IMR-90 (cell line): ENCODE measurements around the gene C1QL2. TPM values are rescaled to one million over a fixed set of nuclear protein-coding genes. Genes with fewer than 3 reads are reported as not detected.

ENCODE experiments used
- ATAC-seq: fragments of 200-7000 bp; cut with Tn5 transposase; 2 replicates; pipeline ENCODE4 v1.9.1; 2020; ENCODE audit warnings: low read depth, mild to moderate bottlenecking, moderate library complexity
- BruUV-seq: library from RNA; stranded (reverse); fragments of 400-500 nt; replicated peaks from 2 replicates; lab custom pipeline; 2021; lab: Mats Ljungman, UMichigan
- CTCF ChIA-PET: fragments of 300-600 bp; formaldehyde crosslinking; extraction: SDS; loops from one replicate; lab custom pipeline; 2021; ENCODE audit warnings: antibody characterized with exemption; lab: Yijun Ruan, JAX
- POLR2A ChIA-PET: fragments of 300-600 bp; sonication (Branson Sonifier 250); formaldehyde crosslinking; loops from one replicate; lab custom pipeline; 2022; ENCODE audit warnings: antibody characterized with exemption; ENCODE audit not compliant: unreplicated experiment; lab: Charles Lee
- DNase-seq: peaks from one replicate; pipeline ENCODE4 v3.0.0; 2013
- H2AFZ ChIP-seq: replicated peaks from 2 replicates; pipeline ENCODE3; 2013; ENCODE audit warnings: low read length, mild to moderate bottlenecking; ENCODE audit not compliant: poor library complexity
- H2AK5ac ChIP-seq: 2 replicates; pipeline ENCODE4 v1.6.1; 2013; ENCODE audit warnings: low read depth, low read length, inconsistent platforms
- H2AK9ac ChIP-seq: replicated peaks from 2 replicates; pipeline ENCODE3; 2013; ENCODE audit warnings: mild to moderate bottlenecking, low read depth, low read length, moderate library complexity; ENCODE audit not compliant: poor library complexity
- H2BK120ac ChIP-seq: 2 replicates; pipeline ENCODE4 v1.6.1; 2013; ENCODE audit warnings: low read depth, low read length, inconsistent platforms
- H2BK15ac ChIP-seq: 3 replicates; pipeline ENCODE4 v1.6.1; 2013; ENCODE audit warnings: low read depth, low read length, inconsistent platforms
- H2BK20ac ChIP-seq: 2 replicates; pipeline ENCODE4 v1.6.1; 2013; ENCODE audit warnings: low read depth, mild to moderate bottlenecking, inconsistent platforms, low read length, moderate library complexity
- H2BK5ac ChIP-seq: 2 replicates; pipeline ENCODE4 v1.6.1; 2013; ENCODE audit warnings: mild to moderate bottlenecking, low read depth, low read length, inconsistent platforms; ENCODE audit not compliant: poor library complexity, severe bottlenecking
- H3K14ac ChIP-seq: replicated peaks from 2 replicates; pipeline ENCODE4 v1.6.1; 2013; ENCODE audit warnings: low read depth, low read length, inconsistent platforms
- H3K18ac ChIP-seq: 2 replicates; pipeline ENCODE4 v1.6.1; 2013; ENCODE audit warnings: low read depth, low read length, control low read depth
- H3K23ac ChIP-seq: 2 replicates; pipeline ENCODE4 v1.6.1; 2013; ENCODE audit warnings: low read depth, low read length, inconsistent platforms
- H3K27ac ChIP-seq: 2 replicates; pipeline ENCODE4 v1.5.1; 2013; ENCODE audit warnings: mild to moderate bottlenecking, control low read depth, low read length; ENCODE audit not compliant: insufficient read depth
- H3K27me3 ChIP-seq: 2 replicates; pipeline ENCODE4 v1.6.1; 2013; ENCODE audit warnings: low read length; ENCODE audit not compliant: control insufficient read depth, insufficient read depth
- H3K36me3 ChIP-seq: 2 replicates; pipeline ENCODE4 v1.6.1; 2013; ENCODE audit warnings: low read length, mixed read lengths; ENCODE audit not compliant: control insufficient read depth, insufficient read depth
- H3K4ac ChIP-seq: 2 replicates; pipeline ENCODE4 v1.6.1; 2013; ENCODE audit warnings: low read depth, low read length, inconsistent platforms
- H3K4me1 ChIP-seq: 2 replicates; pipeline ENCODE4 v1.6.1; 2013; ENCODE audit warnings: low read length, mixed read lengths; ENCODE audit not compliant: control insufficient read depth, insufficient read depth
- H3K4me2 ChIP-seq: 2 replicates; pipeline ENCODE4 v1.6.1; 2013; ENCODE audit warnings: low read depth, mild to moderate bottlenecking, control low read depth, low read length, moderate library complexity
- H3K4me3 ChIP-seq: 2 replicates; pipeline ENCODE4 v1.5.1; 2013; ENCODE audit warnings: low read depth, mild to moderate bottlenecking, control low read depth, low read length, moderate library complexity; ENCODE audit not compliant: insufficient read depth
- H3K56ac ChIP-seq: 2 replicates; pipeline ENCODE4 v1.6.1; 2013; ENCODE audit warnings: low read length, inconsistent platforms; ENCODE audit not compliant: insufficient read depth; ENCODE audit errors: extremely low read depth
- H3K79me1 ChIP-seq, 2 experiments: 2 replicates each; pipeline ENCODE4 v1.6.1; 2013; ENCODE audit warnings: low read length in 2 of 2, inconsistent platforms in 1 of 2, low read depth in 1 of 2
- H3K9ac ChIP-seq: 2 replicates; pipeline ENCODE4 v1.6.1; 2013; ENCODE audit warnings: low read depth, low read length, control low read depth
- H3K9me1 ChIP-seq: 2 replicates; pipeline ENCODE4 v1.6.1; 2013; ENCODE audit warnings: low read length, inconsistent platforms; ENCODE audit not compliant: insufficient read depth
- H3K9me3 ChIP-seq: 2 replicates; pipeline ENCODE4 v1.6.1; 2013; ENCODE audit warnings: low read length; ENCODE audit not compliant: control insufficient read depth, insufficient read depth
- H4K20me1 ChIP-seq: 2 replicates; pipeline ENCODE4 v1.6.1; 2013; ENCODE audit warnings: low read length, inconsistent platforms; ENCODE audit not compliant: insufficient read depth
- H4K5ac ChIP-seq: 2 replicates; pipeline ENCODE4 v1.6.1; 2013; ENCODE audit warnings: mild to moderate bottlenecking, low read depth, low read length, control low read depth
- H4K8ac ChIP-seq, 2 experiments: 2 replicates each; pipeline ENCODE4 v1.6.1; 2013; ENCODE audit warnings: low read depth in 2 of 2, low read length in 2 of 2, control low read depth in 1 of 2, inconsistent platforms in 1 of 2
- H4K91ac ChIP-seq: 2 replicates; pipeline ENCODE4 v1.6.1; 2013; ENCODE audit warnings: low read depth, low read length, inconsistent platforms; ENCODE audit not compliant: insufficient read depth
- BHLHE40 ChIP-seq: fragments of 150-350 bp; IDR thresholded peaks from 2 replicates; pipeline ENCODE4 v1.6.1; 2016; ENCODE audit warnings: mild to moderate bottlenecking, low read depth, low read length
- CEBPB ChIP-seq: IDR thresholded peaks from 2 replicates; pipeline ENCODE4 v1.6.1; 2012; ENCODE audit warnings: low read depth, low read length, improper control_type of control experiment
- CHD1 ChIP-seq: IDR thresholded peaks from 2 replicates; pipeline ENCODE4 v1.6.1; 2012; ENCODE audit warnings: low read depth, low read length, improper control_type of control experiment
- FOS ChIP-seq: fragments of 150-350 bp; IDR thresholded peaks from 2 replicates; pipeline ENCODE4 v1.6.1; 2016; ENCODE audit warnings: low read depth, low read length
- MAFK ChIP-seq: IDR thresholded peaks from 2 replicates; pipeline ENCODE4 v1.6.1; 2012; ENCODE audit warnings: low read depth, low read length, improper control_type of control experiment
- MAZ ChIP-seq: IDR thresholded peaks from 2 replicates; pipeline ENCODE4 v1.6.1; 2012; ENCODE audit warnings: low read depth, mild to moderate bottlenecking, low read length, improper control_type of control experiment, moderate library complexity, borderline replicate concordance
- MXI1 ChIP-seq: IDR thresholded peaks from 2 replicates; pipeline ENCODE4 v1.6.1; 2012; ENCODE audit warnings: low read depth, mild to moderate bottlenecking, low read length, moderate library complexity, borderline replicate concordance
- NFE2L2 ChIP-seq: fragments of 150-350 bp; IDR thresholded peaks from 2 replicates; pipeline ENCODE4 v1.6.1; 2016; ENCODE audit warnings: low read depth, mild to moderate bottlenecking, low read length
- POLR2A ChIP-seq: IDR thresholded peaks from 2 replicates; pipeline ENCODE4 v1.6.1; 2012; ENCODE audit warnings: mild to moderate bottlenecking, low read depth, low read length
- RAD21 ChIP-seq: IDR thresholded peaks from 2 replicates; pipeline ENCODE4 v1.6.1; 2012; ENCODE audit warnings: low read length, improper control_type of control experiment
- RCOR1 ChIP-seq: IDR thresholded peaks from 2 replicates; pipeline ENCODE4 v1.6.1; 2012; ENCODE audit warnings: mild to moderate bottlenecking, low read length, improper control_type of control experiment; ENCODE audit not compliant: insufficient replicate concordance
- RFX5 ChIP-seq: IDR thresholded peaks from 2 replicates; pipeline ENCODE4 v1.8.0; 2012; ENCODE audit warnings: low read depth, mild to moderate bottlenecking, low read length, moderate library complexity
- SMC3 ChIP-seq: fragments of 150-350 bp; IDR thresholded peaks from 2 replicates; pipeline ENCODE4 v1.6.1; 2016; ENCODE audit warnings: low read depth, mild to moderate bottlenecking, antibody characterized with exemption, low read length, moderate library complexity
- WGBS, 2 experiments: methylation state at CpG; one replicate each; pipeline versions ENCODE4 v1.1.5 to v1.1.7; 2013; ENCODE audit warnings: missing lambda C conversion rate in 2 of 2; ENCODE audit not compliant: insufficient read length in 1 of 2; ENCODE audit errors: extremely low coverage in 2 of 2; 5-methylcytosine and 5-hydroxymethylcytosine counted together
- dilution Hi-C: fragments of 300-500 bp; cut with HindIII; formaldehyde crosslinking; loops from one replicate; pipeline ENCODE4 v1.14.3; 2018; ENCODE audit warnings: low sequenced_read_pairs; ENCODE audit not compliant: unreplicated experiment
- in situ Hi-C: fragments of 300-500 bp; cut with MboI; formaldehyde crosslinking; loops from 3 replicates; pipeline ENCODE4 v1.14.3; 2019; ENCODE audit warnings: low sequenced_read_pairs, inconsistent platforms, mixed read lengths
- intact Hi-C: fragments of 100-400 bp; cut with micrococcal nuclease; formaldehyde crosslinking; loops from 2 replicates; pipeline ENCODE4 v1.10.0; 2022
- polyA plus RNA-seq, 3 experiments: library from polyadenylated mRNA; depleted of rRNA; stranded (reverse); fragments of >200 nt; gene quantifications; 2 replicates each; pipeline ENCODE4 v1.2.3, GENCODE V29; 2012; ENCODE audit warnings: low replicate concordance in 1 of 3
- total RNA-seq: library from RNA; depleted of rRNA; stranded (reverse); fragments of >200 nt; gene quantifications from 2 replicates; pipeline ENCODE4 v1.2.3, GENCODE V29; 2012
- TF ChIP-seq, protein P1 (sequence below): conservative IDR thresholded peaks from 2 replicates; pipeline ENCODE4 v1.5.1; 2012; ENCODE audit warnings: mild to moderate bottlenecking, low read depth, low read length, improper control_type of control experiment
- TF ChIP-seq, protein P2 (sequence below): fragments of 150-350 bp; IDR thresholded peaks from 2 replicates; pipeline ENCODE4 v1.6.1; 2017; ENCODE audit warnings: mild to moderate bottlenecking, antibody characterized with exemption, low read length, low read depth
- TF ChIP-seq, protein P3 (sequence below): fragments of 150-350 bp; IDR thresholded peaks from 2 replicates; pipeline ENCODE4 v1.6.1; 2016; ENCODE audit warnings: low read depth, mild to moderate bottlenecking, low read length, moderate library complexity, borderline replicate concordance

C1QL2 gene
- total and polyA plus RNA-seq, 2 of the 4 experiments (the other 2 are of a cell fraction), result not detected

DNA sequence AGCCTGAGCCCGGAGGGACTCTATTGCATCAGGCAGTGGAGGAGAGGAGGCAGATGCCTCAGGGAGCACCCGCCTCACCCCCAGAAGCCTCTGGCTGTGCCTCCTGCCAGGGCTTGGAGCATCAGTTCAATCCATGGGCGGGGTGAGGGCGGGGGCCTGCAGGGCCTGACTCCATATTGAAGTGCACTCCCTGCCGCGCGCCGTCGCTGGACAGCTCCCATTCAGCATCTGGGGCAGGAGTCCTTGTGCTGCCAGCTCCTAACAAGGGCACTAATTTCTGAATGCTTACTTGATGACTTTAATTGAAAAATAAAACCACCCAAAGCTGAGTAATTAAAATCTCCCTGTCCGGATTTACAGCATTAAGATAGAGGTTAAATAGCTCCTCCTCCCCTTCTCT lies 23.8 kb downstream of the C1QL2 start:
- Histone ChIP-seq H2BK15ac (no peak overlapping the region), H4K91ac (no peak overlapping the region), H3K9me3 (no peaks in the 10 kb centered on the region), H4K20me1 (no peaks in the 10 kb centered on the region), H3K4me1 (no peaks in the 10 kb centered on the region), H2BK20ac (no peak overlapping the region), H3K14ac (no peak overlapping the region), H3K9me1 (no peaks in the 10 kb centered on the region), H3K56ac (no peak overlapping the region), H3K9ac (no peak overlapping the region), H3K27me3 (peaks cover 15% of the 10 kb centered on the region), H3K79me1 (no peaks in the 10 kb centered on the region), H3K4me2 (no peak overlapping the region), H2AK9ac (no peak overlapping the region), H3K4me3 (no peak overlapping the region), H3K23ac (no peak overlapping the region), H2AFZ (no peak overlapping the region), H3K18ac (no peak overlapping the region), H2BK5ac (no peak overlapping the region), H2AK5ac (no peak overlapping the region), H3K27ac (no peak overlapping the region), H2BK120ac (no peak overlapping the region), H4K5ac (no peak overlapping the region), H3K36me3 (no peaks in the 10 kb centered on the region), H4K8ac (no peak overlapping the region), H3K4ac (no peak overlapping the region)
- no CpG with 5 or more reads among the region's 10 CpGs for WGBS, 2 experiments
- DNase-seq, result no peak
- TF ChIP-seq, protein P1, sequence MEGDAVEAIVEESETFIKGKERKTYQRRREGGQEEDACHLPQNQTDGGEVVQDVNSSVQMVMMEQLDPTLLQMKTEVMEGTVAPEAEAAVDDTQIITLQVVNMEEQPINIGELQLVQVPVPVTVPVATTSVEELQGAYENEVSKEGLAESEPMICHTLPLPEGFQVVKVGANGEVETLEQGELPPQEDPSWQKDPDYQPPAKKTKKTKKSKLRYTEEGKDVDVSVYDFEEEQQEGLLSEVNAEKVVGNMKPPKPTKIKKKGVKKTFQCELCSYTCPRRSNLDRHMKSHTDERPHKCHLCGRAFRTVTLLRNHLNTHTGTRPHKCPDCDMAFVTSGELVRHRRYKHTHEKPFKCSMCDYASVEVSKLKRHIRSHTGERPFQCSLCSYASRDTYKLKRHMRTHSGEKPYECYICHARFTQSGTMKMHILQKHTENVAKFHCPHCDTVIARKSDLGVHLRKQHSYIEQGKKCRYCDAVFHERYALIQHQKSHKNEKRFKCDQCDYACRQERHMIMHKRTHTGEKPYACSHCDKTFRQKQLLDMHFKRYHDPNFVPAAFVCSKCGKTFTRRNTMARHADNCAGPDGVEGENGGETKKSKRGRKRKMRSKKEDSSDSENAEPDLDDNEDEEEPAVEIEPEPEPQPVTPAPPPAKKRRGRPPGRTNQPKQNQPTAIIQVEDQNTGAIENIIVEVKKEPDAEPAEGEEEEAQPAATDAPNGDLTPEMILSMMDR, result no peak
- TF ChIP-seq POLR2A (no peak), SMC3 (no peak), CEBPB (no peak), RCOR1 (no peak), MXI1 (no peak), RAD21 (no peak), CHD1 (no peak), FOS (no peak), BHLHE40 (no peak), MAFK (no peak), RFX5 (no peak), MAZ (no peak), NFE2L2 (no peak)
- TF ChIP-seq, protein P2, sequence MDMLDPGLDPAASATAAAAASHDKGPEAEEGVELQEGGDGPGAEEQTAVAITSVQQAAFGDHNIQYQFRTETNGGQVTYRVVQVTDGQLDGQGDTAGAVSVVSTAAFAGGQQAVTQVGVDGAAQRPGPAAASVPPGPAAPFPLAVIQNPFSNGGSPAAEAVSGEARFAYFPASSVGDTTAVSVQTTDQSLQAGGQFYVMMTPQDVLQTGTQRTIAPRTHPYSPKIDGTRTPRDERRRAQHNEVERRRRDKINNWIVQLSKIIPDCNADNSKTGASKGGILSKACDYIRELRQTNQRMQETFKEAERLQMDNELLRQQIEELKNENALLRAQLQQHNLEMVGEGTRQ, result no peak
- TF ChIP-seq, protein P3, sequence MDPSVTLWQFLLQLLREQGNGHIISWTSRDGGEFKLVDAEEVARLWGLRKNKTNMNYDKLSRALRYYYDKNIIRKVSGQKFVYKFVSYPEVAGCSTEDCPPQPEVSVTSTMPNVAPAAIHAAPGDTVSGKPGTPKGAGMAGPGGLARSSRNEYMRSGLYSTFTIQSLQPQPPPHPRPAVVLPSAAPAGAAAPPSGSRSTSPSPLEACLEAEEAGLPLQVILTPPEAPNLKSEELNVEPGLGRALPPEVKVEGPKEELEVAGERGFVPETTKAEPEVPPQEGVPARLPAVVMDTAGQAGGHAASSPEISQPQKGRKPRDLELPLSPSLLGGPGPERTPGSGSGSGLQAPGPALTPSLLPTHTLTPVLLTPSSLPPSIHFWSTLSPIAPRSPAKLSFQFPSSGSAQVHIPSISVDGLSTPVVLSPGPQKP, result no peak
- ChIA-PET CTCF (no interaction called here), POLR2A (no interaction called here)
- dilution Hi-C loops (no loop called here), intact Hi-C loops (no loop called here), in situ Hi-C loops (no loop called here)
- no TSS peak for BruUV-seq
- no peak for ATAC-seq
